Stimulated activated CD4-positive, alpha-beta T cell treated with anti-CD3 and anti-CD28 coated beads, TNF-alpha, amount 100 ng/mL, for 1 hour (primary cell): ENCODE results near the gene UBASH3A.

Experiments
- DNase-seq, 3 donors: peaks; one replicate each; pipeline ENCODE4 v3.0.0-alpha.2; 2020; ENCODE audit warnings: low read depth in 3 of 3, low spot score in 1 of 3

Gene UBASH3A

DNA sequence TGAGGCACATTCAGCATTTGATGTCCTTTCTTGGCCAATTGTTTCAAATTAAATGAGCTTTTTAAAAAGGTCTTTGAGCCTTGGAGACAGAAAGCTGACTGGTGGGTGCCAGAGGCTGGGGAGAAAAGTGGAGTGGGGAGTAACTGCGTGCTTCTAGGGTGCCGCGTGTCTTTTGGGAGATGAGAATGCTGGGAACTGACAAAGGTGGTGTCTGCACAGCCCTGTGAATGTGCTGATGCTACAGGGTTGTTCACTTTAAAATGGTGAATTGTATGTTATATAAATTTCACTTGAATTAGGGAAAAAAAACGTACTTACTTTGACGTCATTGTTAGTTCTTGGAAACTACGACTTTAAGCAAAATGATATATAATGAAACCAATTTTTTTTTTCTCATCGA, 29.2 kb upstream of the UBASH3A start:
- no peak for DNase-seq

DNA sequence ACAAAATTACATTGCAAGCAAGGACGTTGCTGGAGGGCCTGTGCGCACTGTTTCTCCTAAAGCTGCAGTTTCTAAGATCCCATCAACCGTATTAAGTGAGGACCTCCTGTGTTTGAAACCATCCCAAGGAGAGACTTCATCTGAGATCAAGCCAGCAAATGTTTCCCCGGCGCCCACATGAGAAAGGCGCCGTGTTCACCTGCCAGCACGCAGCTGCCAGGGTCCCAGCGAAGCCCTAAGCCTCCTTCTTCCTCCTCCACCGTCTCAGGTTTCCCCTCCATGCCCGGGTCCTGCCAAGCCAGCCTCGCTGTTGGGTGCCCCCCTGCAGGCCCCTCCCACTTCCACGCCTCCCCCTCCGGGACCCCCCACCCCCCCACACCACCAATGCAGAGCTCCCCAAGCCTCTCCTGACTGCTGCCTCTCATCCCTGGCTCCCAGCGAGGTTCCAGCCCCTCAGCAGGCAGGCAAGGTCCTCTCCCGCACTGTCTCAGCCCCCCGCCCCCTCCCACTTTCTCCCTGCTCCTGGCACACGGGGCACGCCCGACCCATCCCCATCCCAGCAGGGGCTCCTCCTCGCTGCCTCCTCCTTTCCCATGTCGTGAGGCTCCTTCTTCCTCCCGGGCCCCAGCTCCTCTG, 28.7 kb upstream of the UBASH3A start:
- DNase-seq, result no peak

DNA sequence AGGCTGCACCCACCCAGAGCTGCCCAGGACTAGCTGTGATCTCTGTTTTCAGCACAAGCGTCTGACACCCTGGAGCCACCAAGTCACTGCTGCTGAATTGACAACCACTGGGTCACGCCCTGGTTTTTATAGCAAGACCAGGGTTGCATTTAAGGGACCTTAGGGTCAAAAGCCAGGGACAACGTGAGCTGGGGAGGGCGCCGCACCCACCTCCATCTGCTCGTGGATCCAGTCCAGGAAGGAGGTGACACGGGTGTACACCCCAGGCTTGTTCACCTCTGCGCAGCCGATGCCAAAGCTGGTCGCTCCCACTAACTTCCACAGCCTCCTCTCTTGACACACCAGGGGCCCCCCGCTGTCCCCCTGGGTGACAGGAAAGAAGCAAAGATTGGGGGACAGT, 28.2 kb upstream of the UBASH3A start:
- DNase-seq, result no peak

DNA sequence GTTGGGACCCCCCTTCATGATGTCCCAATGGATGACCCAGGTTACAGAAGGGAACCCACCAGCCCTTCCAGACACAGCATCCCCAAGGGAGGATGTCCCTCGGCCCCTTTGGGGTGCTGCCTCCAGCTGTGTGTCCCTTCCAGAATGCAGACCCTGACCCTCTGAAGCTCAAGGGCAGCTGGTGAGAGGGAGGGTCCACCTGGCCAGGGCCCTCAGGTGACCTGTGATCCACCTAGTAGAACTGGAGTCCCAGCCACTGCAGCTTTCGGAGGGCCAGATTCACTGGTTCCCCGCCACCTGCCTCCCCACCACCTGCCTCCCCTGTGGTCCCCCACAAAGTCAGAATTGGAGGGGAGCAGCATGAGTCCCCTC, 27.8 kb upstream of the UBASH3A start:
- DNase-seq, result no peak

DNA sequence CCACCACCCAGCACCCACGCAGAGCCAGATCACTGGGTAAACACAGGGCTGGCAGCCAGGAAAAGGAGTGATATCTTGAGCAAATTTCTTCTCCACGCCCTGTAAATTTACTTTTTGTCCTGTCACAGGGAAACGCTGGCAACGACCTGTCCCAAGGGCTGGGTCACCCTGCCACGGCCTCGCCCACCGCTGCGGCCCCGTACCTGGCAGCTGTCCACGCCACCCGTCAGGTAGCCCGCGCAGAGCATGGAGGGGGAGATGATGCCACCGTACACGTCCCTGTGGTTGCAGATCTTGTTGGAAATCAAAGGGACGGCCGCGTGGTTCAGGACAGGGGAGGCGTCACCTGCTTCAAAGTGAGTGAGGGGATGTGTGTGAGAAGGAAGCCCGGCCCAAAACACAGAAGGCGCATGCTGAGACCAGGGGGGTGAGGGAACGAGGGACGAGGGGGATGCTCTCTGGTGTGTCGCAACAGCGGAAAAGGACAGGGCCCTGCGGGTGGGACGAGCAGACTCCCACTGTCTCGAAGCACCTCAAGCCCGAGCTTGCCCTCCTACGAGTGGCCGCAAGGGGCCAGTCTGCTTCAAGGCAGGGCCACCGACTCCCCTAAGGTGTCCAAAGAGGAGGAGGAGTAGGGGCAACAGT, 27.2 kb upstream of the UBASH3A start:
- DNase-seq, result no peak

DNA sequence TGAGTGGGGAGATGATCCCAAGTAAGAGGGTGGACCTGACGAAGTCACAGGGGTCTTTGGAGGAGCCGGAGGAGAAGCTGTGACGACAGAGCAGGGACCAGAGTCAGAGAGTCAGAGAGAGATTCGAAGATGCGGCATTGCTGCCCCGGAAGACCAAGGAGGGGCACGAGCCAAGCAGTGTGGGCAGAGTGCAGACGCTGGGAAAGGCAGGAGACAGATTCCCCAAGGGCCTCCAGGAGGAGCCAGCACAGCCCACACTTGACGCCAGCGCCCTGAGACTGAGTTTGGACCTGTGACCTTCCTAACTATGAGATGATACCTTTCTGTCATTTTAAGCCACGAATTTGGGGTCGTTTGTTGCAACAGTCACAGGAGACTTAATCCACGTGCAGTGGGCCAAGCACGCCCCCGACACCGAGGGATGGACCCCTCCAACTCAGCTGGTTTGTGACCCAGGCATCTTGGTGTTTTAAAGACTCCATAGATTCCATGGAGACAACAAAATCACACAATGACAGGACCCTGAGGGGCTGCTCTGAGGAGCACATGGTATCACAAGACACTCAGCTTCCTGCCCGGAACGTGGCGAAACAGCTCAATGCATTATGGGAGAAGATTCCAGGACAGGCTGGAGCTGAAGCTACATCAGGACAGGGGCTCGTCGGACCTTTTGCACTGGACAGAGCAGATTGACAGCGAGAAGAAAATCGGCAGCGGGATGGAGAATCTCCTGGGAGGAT, 26.3 kb upstream of the UBASH3A start:
- DNase-seq, result no peak

DNA sequence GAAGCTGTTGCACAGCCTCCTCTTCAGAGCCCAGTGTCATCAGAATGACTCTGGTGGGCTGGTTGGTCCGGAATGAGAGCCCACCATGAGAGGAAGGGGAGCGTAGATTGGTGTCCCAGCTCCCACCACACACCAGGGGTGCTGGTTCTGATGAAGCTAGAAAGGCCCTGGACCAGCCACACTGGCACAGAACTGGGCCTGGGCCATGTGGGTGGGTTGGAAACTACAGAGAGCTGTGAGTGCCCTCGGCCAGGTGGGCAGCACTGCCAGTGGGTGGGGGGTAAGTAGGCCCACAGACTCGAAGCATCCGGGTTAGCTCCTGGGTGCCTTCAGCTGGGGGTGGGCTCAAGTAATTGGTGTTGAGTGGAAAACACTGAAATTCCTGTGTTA, 25.8 kb upstream of the UBASH3A start:
- DNase-seq, result no peak

DNA sequence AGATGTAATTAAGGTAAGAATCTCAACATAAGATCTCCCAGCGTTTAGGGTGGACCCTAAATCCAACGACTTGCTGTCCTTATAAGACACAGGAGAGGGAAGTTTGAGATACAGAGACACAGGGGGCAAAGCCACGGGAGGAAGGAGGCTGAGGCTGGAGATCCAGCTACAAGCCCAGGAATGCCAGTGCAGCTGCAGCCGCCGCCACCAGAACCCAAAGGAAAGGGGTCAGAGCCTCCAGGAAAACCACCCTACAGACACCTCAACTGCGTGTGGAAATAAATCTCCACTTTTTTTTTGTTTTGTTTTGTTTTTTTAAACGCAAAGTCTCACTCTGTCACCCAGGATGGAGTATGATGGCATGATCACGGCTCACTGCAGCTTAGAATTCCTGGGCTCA, 25.3 kb upstream of the UBASH3A start:
- DNase-seq, result no peak

DNA sequence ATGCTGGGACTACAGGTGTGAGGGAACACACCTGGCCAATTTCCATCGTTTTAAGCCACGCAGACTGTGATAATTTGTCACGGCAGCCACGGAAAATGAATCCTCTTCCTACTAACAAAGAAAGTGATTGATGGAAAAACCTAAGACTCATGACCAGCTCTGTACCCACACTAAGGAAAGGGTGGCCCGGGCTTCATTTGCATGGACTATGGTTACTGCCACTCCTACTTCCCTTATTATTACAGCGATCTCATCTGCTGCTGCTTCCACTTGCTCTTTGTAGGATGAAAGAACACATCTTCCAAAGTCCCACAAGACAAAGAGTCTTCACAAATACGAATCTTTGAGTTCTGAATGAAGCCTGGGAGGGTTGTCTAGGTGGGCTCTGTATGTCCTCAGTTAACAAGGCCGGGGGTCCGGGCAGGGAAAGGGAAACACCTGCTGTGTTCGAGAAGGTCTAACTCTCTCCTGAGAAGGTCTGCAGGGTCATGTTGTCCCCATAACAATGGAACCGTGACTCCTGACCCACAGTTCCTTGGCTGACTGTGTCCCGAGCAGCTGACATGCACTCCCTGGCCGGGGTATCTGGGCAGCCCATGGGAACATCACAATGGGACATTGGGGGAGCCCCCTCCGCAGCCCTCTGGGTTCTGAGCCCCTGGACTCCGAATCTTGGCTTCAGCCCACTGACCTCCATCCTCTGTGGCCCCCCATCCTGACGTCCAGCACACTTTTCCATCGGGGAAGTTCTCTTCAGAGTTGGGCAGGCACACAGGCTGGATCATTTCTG, 24.1 kb upstream of the UBASH3A start:
- DNase-seq, result no peak

DNA sequence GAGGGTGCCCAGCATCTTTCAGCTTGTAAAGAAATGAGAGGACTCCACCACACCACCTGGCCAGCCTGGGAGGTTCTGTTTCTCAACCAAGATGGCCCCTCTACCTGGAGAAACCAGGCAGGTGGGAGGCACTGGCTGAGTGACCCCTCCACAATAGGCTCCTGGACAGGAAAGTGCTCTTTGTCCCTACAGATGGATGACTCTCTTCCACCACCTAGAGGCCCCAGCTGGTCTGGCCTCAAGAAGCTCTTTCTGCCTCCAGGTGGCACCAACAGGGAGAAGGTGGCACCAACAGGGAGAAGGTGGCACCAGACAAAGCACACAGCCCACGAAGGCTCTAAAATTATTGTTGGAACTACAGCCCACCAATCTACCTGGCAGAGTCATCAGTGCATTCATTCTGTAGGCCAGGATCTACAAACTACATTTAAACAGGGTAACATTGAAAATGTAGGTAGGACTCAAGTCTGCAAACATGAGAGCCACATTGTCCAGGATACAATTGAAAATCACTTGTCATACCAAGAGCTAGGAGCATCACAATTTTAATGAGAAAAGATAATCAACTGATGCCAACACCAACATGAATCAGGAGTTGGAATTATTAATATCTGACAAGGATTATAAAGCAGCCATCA, 22.2 kb upstream of the UBASH3A start:
- no peak for DNase-seq

DNA sequence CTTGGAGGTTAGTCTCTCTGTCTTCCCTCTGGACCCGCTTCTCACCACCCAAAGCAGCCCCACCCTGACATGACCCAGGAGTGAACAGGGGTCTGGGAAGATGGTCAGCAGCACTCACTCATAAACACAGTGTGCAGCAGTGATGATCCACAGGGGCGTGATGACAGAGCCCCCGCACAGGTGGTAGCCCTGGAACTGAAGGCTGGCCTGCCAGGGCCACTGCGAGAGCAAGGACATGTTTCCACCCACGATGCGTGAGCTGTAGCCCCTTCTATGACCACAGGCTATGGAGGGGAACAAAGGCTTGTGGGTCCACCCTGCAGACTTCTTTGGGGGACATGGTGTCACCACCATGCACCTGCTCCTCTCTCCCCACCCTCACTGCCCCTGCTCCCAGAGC, 20.8 kb upstream of the UBASH3A start:
- no peak for DNase-seq

DNA sequence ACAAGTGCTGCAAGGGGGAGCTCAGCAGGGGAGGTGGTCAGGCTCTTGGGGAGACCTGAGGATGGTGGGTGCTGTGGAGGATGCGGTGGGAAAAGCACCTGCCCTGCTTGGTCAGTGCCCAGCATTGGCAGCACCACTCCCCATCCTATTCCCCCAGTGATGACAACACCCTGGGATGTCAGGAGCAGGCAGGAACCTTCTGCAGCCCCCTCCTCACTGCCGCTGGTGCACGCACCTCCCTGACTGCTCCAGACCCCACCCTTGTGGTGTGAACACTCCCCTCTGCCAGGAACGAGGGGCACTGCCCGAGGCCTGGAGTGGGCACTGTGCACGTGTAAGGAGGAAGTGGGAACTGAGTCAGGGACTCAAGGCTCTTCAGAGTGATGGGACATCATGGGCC, 20.4 kb upstream of the UBASH3A start:
- DNase-seq, result no peak

DNA sequence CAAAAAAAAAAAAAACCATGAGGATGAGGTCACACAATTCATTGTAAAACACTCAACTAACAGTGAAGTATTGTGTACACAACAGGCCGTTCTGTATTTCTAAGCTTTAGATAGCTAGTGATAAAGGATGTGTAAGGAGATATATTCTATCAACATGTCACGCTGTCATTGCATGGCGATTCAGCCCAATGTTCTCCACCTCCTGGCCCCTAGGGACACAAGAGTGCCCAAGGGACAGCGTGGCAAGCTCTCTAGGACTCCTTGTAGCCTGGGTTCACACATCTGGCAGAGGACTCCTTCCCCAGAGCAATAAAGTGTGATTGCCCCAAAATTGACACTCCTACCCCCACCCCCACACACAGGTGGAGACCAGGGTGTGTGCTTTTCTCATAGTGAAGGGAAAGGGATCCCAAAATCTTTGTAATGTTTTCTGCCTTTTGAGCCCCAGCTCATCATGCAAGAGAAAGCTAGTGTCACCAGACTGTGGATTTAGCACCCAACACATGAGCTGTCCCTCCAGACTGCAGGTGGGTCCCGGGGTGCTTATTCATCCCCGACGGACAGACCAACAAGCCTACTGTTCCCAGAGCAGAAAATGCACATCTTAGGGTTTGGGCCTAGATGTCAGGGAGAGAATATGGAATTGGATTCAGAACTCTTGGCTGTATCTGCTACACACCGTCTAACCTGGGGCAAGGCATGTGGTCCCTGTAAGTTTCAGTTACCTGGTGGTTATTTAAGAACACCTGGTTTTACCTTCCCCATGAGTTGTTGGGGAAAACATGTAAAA, 19.4 kb upstream of the UBASH3A start:
- DNase-seq, result no peak

DNA sequence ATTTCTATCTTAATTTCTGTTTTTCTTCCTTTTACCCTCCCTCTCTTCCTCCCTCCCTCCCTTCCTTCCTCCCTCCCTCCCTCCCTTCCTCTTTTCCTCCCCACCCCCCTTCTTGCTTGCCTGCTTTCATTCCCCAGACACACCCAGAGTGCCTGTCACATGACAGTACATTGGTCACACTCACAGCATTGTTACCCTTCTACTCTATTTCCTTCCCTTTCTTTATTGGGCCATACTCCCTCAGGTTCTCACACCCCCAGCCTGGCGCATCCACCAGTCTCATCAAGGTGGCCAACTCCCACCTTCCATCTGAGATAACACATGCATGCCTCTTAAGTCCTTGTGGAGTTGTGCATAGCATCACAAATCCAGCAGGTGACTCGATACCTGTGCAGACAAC, 18.7 kb upstream of the UBASH3A start:
- DNase-seq, result no peak

DNA sequence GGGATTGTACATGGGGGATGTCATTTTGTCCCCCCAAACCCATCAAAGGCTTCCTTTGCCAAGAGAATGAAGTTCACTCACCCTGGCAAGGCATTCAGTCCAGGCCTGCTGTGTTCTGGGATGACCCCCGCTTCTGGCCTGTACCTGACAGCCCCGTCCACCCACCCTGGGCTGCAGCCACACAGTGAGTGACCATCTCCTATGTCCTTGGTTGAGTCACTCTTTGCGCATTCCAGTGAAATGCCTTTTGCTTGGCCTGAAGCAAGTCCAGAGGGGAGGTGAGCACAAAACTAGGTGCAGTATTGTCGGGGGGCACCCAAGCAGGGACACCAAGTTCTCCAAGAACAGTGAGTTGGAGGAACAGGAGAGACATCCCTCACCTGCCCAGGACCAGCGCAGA, 18.1 kb upstream of the UBASH3A start:
- no peak for DNase-seq

DNA sequence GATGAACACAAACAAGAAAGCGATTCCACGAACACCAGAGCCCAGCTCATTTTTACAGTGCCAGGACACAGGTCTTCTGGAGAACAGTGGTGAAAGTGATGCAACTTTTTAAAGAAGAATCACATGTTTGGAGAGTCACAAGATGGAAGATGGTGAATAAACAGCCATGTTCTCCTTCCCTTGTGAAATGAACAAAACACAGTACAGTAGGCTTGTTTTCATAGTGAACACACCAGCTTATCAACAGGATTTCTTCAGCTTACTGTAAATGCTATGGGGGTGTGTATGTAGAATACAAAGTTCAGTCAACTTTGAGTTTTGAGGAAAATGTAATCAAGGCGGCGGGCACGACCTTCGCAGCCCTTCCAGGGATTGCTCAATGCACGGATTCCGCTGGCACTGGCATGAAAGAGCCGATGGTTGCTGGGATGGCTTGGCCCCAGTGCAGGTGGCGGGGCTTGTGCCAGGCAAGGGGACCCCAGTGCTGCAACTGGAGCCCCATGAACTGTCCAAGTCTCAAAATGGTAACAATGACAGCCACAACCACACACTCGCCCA, 17.6 kb upstream of the UBASH3A start:
- DNase-seq, result no peak

DNA sequence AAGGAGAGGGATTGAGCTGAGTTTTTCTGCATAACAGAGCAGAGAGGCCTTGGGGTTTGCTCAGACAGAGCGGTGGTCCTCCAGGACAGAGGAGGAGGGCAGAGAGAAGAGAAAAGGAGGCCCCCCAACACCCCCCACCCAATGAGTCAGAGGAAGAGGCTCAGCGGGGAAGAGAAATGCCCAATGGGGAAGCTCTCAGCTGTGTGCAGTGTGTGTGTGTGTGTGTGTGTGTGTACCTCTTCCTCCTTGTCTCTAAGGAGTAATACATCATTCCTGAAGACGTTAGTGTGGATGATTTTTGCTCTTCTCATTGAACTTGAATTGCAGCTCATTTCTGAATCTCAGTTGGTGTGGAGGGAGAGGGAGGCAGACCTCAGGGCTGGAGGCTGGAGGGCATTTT, 16.5 kb upstream of the UBASH3A start:
- no peak for DNase-seq

DNA sequence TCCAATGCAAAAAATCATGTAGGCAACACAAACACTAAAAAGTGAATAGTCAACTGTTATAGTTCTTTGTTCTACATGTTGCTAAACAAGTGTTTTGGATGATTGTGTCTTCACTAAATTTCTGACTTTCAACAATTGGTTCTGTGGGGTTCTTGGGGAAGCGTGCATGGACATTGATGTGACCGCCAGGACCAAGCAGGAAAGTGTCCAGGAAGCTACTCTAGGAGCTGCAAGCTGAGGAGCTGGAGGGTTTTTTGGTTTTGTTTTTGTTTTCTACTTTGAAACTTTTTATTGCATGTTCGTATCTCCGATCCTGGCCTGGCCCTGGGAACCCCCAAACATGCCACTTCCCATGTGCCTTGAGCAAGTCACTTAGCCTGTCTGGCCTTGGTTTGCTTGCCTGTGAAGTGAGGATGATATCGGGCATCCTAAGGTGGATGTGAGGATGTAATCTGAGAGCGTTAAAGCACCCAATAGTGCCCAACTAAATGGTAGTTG, 15.8 kb upstream of the UBASH3A start:
- no peak for DNase-seq

DNA sequence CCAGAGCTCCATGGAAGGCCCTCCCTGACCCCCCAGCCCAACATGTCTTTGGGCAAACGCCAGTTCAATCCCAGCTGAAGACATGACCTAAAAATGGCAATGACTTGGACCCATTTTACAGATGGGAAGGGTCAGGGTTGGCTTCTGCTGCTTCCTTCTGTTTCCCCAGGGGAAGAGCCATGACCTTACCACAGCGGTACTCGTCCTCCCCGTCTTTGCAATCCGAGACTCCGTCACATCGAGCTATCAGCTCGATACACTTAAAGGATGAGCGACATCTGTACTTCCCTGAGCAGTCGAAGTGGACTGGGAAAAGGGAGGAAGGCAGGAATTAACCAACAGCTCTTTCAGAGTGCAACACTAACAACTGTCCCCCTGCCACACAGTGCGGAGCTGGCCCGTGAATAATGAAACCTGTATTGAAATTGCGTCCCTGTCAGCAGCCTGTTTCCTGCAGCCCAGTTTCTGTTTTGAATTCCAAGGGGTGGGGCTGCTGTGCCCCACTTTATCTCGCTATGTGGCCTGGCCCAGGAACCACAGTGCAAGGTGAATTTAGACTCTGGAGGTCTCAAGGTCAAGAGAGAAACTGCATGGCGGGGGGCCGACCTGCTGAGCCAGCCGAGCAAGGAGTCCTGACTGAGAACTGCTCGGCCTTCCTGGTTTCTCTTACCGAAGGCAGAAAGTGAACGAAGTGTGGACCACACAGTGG, 14.8 kb upstream of the UBASH3A start:
- no peak for DNase-seq

DNA sequence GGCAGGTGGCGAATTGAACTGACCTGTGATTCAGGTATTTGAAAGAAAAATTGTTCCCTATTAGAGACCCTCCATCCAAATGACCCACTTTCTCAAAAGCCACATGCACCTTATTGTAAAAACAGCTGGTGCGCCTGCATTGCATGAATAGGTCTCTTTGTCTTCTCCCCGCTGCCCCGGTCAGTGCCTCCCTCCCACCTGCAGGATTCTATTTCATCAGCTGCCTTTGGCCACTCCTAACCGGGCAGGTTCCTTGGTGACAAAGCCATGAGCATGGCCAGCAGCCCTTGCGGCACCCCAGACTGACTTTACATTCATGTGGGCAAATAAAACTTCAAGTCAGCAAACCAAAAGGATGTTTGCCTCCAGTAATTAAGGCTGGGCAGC, 14.3 kb upstream of the UBASH3A start:
- no peak for DNase-seq
